ENCODE data around the gene CLDN24.
"Not testable (repeated sequence)": the region's sequence is repeated elsewhere in the genome, so short reads cannot be mapped to it uniquely, and the experiment has no call there.

The CLDN24 gene

DNA sequence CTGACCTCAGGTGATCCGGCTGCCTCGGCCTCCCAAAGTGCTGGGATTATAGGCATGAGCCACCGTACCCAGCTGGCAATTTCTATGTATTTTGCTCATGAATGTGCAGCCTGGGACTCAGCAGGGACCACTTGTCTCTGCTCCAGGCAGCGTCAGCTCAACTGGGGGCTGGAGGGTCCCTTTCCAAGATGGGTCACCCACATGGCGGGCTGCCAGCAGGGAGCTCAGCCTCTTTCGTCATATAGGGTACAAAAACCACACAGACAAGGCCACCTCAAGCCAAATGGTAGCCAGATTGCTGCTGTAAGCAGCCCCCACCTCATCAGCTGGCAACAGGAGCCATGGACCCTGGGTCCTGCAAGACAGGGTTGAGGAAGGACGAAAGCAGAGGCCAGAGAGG is 2.4 kb upstream of the CLDN24 start:
- Histone ChIP-seq H3K27me3 (ENCODE audit: insufficient read depth, low read length) (peaks cover 7% of the 10 kb centered on the region; the same call in 1 of the 2 replicates), H3K4me2 (ENCODE audit: low read length) (no peak overlapping the region), H3K9ac (ENCODE audit: low read length) (no peak overlapping the region), H3F3A (ENCODE audit: insufficient read depth, low read length) (no peaks in the 10 kb centered on the region), H2AFZ (ENCODE audit: low read length) (no peak overlapping the region), H3K4me3 (ENCODE audit: low read depth, low read length, poor library complexity, severe bottlenecking) (no peak overlapping the region), H3K9me2 (ENCODE audit: low read depth, low read length) (no peaks in the 10 kb centered on the region), H3K27ac (ENCODE audit: low read depth, low read length, poor library complexity, severe bottlenecking) (no peak overlapping the region), H4K20me1 (ENCODE audit: insufficient read depth, low read length) (no peaks in the 10 kb centered on the region), H3K79me2 (ENCODE audit: insufficient read depth, low read length) (no peaks in the 10 kb centered on the region), H3K9me3 (ENCODE audit: low read length) (no peaks in the 10 kb centered on the region), H3K36me3 (ENCODE audit: insufficient read depth, low read length) (no peaks in the 10 kb centered on the region), H3K4me1 (ENCODE audit: insufficient read depth, low read length, severe bottlenecking) (no peaks in the 10 kb centered on the region)
- TF ChIP-seq, protein P1, sequence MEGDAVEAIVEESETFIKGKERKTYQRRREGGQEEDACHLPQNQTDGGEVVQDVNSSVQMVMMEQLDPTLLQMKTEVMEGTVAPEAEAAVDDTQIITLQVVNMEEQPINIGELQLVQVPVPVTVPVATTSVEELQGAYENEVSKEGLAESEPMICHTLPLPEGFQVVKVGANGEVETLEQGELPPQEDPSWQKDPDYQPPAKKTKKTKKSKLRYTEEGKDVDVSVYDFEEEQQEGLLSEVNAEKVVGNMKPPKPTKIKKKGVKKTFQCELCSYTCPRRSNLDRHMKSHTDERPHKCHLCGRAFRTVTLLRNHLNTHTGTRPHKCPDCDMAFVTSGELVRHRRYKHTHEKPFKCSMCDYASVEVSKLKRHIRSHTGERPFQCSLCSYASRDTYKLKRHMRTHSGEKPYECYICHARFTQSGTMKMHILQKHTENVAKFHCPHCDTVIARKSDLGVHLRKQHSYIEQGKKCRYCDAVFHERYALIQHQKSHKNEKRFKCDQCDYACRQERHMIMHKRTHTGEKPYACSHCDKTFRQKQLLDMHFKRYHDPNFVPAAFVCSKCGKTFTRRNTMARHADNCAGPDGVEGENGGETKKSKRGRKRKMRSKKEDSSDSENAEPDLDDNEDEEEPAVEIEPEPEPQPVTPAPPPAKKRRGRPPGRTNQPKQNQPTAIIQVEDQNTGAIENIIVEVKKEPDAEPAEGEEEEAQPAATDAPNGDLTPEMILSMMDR (IDR thresholded peaks at IDR 0.05; ENCODE audit: low read length) = no peak
- TF ChIP-seq EZH2 (IDR thresholded peaks at IDR 0.05; ENCODE audit: borderline replicate concordance, low read length) = no peak

DNA sequence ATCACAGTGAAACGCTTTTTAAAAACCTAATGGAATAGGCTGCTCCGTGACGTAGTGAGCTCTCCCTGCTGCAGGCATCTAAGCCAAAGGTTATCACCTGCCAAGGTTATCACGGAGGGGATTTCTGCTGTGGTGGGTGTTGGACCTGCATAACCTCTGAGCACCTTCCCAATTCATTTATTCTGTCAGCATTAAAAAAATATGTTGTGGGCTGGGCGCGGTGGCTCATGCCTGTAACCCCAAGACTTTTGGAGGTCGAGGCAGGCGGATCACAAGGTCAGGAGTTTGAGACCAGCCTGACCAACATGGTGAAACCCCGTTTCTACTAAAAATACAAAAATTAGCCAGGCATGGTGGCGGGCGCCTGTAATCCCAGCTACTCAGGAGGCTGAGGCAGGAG is 1.8 kb upstream of the CLDN24 start:
- not testable (repeated sequence) for H3K9me3 ChIP-seq (ENCODE audit: low read length); H3K4me2 ChIP-seq (ENCODE audit: low read length); H3K27ac ChIP-seq (ENCODE audit: low read depth, low read length, poor library complexity, severe bottlenecking); H3K79me2 ChIP-seq (ENCODE audit: insufficient read depth, low read length); H3F3A ChIP-seq (ENCODE audit: insufficient read depth, low read length); H3K4me1 ChIP-seq (ENCODE audit: insufficient read depth, low read length, severe bottlenecking); H2AFZ ChIP-seq (ENCODE audit: low read length); H3K9me2 ChIP-seq (ENCODE audit: low read depth, low read length); H3K36me3 ChIP-seq (ENCODE audit: insufficient read depth, low read length); H4K20me1 ChIP-seq (ENCODE audit: insufficient read depth, low read length); H3K9ac ChIP-seq (ENCODE audit: low read length); H3K27me3 ChIP-seq (ENCODE audit: insufficient read depth, low read length); H3K4me3 ChIP-seq (ENCODE audit: low read depth, low read length, poor library complexity, severe bottlenecking)

GRCh38 chr4:183323295-183323694 is 1.1 kb upstream of the CLDN24 start:
- H3K4me3 ChIP-seq (ENCODE audit: low read depth, low read length, poor library complexity, severe bottlenecking) = no peak overlapping the region
- no peak overlapping the region for H2AFZ ChIP-seq (ENCODE audit: low read length)
- no peaks in the 10 kb centered on the region for H4K20me1 ChIP-seq (ENCODE audit: insufficient read depth, low read length)
- H3K4me1 ChIP-seq (ENCODE audit: insufficient read depth, low read length, severe bottlenecking) = no peaks in the 10 kb centered on the region
- no peaks in the 10 kb centered on the region for H3F3A ChIP-seq (ENCODE audit: insufficient read depth, low read length)
- no peaks in the 10 kb centered on the region for H3K27me3 ChIP-seq (ENCODE audit: insufficient read depth, low read length)
- H3K9me2 ChIP-seq (ENCODE audit: low read depth, low read length) = no peaks in the 10 kb centered on the region
- no peak for TF ChIP-seq EZH2 (IDR thresholded peaks at IDR 0.05; ENCODE audit: borderline replicate concordance, low read length)
- TF ChIP-seq, protein P1 (IDR thresholded peaks at IDR 0.05; ENCODE audit: low read length) = no peak
- H3K27ac ChIP-seq (ENCODE audit: low read depth, low read length, poor library complexity, severe bottlenecking) = no peak overlapping the region
- H3K79me2 ChIP-seq (ENCODE audit: insufficient read depth, low read length) = no peaks in the 10 kb centered on the region
- H3K4me2 ChIP-seq (ENCODE audit: low read length) = no peak overlapping the region
- no peak overlapping the region for H3K9ac ChIP-seq (ENCODE audit: low read length)
- no peaks in the 10 kb centered on the region for H3K9me3 ChIP-seq (ENCODE audit: low read length)
- no peaks in the 10 kb centered on the region for H3K36me3 ChIP-seq (ENCODE audit: insufficient read depth, low read length)

GRCh38 chr4:183321516-183321915 is 710 bp downstream of the CLDN24 start:
- H3K36me3 ChIP-seq (ENCODE audit: insufficient read depth, low read length) = no peaks in the 10 kb centered on the region

More at GRCh38 chr4:183321516-183321915, 710 bp downstream of the CLDN24 start:
- no peak for TF ChIP-seq EZH2 (IDR thresholded peaks at IDR 0.05; ENCODE audit: borderline replicate concordance, low read length)
- TF ChIP-seq, protein P1 (IDR thresholded peaks at IDR 0.05; ENCODE audit: low read length) = no peak
- Histone ChIP-seq H4K20me1 (ENCODE audit: insufficient read depth, low read length) (no peaks in the 10 kb centered on the region), H3K4me2 (ENCODE audit: low read length) (no peak overlapping the region), H3K79me2 (ENCODE audit: insufficient read depth, low read length) (no peaks in the 10 kb centered on the region), H3K27ac (ENCODE audit: low read depth, low read length, poor library complexity, severe bottlenecking) (no peak overlapping the region), H3K9me2 (ENCODE audit: low read depth, low read length) (no peaks in the 10 kb centered on the region), H3K4me1 (ENCODE audit: insufficient read depth, low read length, severe bottlenecking) (no peaks in the 10 kb centered on the region), H2AFZ (ENCODE audit: low read length) (no peak overlapping the region), H3K9me3 (ENCODE audit: low read length) (no peaks in the 10 kb centered on the region), H3K27me3 (ENCODE audit: insufficient read depth, low read length) (no peaks in the 10 kb centered on the region), H3K9ac (ENCODE audit: low read length) (no peak overlapping the region), H3K4me3 (ENCODE audit: low read depth, low read length, poor library complexity, severe bottlenecking) (no peak overlapping the region), H3F3A (ENCODE audit: insufficient read depth, low read length) (no peaks in the 10 kb centered on the region)

All from OCI-LY1 (cell line).